SKM-1 treated with dmso at 0.1 percent for 144 hours (cell line): ENCODE results near the gene HNRNPA3.
"Not testable (repeated sequence)": the region's sequence is repeated elsewhere in the genome, so short reads cannot be mapped to it uniquely, and the experiment has no call there.

Source experiments
- DNase-seq: peaks from one replicate; lab custom pipeline; 2025; ENCODE audit not compliant: unreplicated experiment; lab: John Stamatoyannopoulos, UW

Gene HNRNPA3

DNA sequence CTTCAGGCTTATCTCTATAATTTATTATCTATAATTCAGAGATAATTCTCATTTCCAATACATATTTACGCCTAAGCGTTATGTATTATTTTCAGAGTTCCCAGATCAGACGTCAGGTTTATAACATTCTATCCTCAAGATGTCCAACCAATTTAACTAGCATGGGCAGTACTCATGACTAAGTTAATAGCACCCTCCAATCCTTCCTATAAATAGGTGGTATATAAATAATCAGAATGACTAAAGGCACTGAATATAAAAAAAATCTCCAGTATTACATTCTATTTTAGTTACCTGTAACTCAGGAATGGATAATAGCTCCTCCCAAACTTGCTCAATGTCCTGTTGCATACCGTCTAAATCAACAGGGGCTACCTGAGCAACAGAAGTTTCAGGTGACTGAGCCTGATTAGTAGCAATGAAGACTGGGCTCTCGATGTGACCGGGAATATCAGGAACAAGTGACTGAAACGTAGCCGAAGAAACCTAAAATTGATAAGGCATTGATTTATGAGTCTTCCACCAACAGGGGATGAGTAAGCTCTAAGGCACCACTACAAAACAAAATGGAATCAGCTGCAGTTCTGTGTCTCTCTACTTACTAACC, 19.6 kb downstream of the HNRNPA3 start:
- DNase-seq: no peak

DNA sequence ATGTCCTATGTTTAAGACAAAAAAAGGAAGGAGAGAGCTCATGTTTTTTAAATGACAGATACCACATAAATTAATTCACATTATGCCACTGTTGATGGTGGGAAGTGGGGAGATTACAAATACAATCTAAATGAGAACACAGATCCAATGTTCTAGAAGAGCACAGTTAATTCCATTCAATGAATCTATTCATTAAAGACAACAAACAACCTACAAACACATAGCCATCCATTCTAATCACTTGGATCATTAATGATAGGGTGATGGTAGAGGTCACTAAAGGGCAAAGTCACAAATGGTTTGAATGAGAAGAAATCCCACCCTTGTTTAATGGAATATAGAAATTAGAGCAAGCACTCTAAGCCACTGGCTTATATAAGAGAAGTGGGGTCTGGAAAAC, 21.7 kb downstream of the HNRNPA3 start:
- DNase-seq: no peak

DNA sequence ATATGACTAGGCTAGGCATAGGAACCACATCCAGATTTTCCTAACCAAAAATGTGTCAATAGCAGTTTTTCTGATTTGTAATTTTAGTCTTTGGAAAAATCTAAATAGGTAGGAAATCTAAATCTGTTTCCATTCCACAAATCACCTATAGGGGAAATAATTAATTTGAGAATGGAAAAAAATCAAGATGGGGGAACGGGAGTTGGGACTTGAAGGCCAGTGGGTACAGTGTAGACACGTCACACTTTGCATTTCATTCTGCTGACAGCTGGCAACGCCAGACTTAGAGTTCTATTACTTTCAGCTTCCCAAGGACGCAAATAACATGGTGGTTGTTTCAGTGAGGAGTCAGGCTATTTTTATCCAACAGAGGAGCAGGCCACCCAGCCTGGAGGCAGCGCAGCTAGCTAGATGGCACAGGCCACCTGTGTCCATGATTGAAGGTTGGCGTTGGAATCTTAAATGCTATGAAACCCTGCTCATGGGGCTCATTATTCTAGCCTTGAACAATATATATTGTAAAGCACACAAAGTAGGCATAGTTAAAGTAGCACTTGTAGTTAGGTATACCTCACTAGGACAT, 23.4 kb downstream of the HNRNPA3 start:
- no peak for DNase-seq

GRCh38 chr2:177237932-177238331, 25.3 kb downstream of the HNRNPA3 start:
- no peak for DNase-seq

DNA sequence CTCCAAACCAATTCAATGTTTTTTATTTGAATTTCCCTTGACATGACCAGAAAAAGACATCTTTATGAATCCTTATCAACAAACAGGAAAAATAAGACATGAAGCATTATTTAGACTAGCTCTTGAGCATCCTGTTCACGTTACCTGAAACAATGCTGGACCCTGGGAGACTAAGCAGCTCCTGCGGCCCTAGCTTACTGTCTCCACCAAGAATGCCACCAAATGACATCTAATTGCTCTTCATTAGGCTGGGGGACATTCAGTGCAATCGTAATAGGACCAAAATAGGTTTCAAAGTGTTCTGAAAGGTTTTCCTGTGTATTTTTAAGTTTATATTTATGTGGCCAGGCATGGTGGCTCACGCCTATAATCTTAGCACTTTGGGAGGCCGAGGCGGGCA, 26.5 kb downstream of the HNRNPA3 start:
- DNase-seq: no peak

DNA sequence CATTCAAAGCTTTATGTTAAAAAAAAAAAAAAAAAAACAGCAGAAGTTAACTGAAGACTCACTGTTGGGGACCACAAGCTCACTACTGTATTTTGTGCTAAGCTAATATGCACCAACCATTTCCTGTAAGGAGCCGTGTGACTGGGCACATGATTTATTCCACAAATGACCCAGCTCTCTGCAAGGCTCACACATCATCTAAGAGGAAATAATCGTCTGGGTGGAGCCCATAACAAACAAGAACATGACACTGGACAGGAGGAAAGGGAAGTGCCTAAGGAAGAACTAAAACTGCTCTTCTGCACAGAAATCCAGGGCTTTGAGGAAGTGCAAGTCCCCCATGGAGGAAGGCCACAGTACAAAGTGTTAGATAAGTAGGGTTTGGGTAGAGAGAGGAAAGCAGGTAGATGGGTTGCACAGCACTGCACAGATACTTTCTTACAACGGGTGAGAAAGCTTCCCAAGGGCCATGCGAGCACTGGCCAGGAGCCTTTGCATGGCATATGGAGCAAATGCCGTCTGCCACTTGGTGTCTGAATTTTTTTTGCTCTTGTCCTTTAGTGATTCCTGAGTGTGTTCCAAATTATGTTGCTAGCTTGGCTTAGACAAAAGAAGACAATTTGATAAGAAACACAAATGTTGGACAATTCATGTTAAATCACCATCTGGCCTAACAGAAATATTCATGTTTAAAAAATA, 27.5 kb downstream of the HNRNPA3 start:
- DNase-seq: peak; percentile 98

- DNase-seq: no peak
These were observed 29.1 kb downstream of the HNRNPA3 start for GRCh38 chr2:177241711-177242120.

DNA sequence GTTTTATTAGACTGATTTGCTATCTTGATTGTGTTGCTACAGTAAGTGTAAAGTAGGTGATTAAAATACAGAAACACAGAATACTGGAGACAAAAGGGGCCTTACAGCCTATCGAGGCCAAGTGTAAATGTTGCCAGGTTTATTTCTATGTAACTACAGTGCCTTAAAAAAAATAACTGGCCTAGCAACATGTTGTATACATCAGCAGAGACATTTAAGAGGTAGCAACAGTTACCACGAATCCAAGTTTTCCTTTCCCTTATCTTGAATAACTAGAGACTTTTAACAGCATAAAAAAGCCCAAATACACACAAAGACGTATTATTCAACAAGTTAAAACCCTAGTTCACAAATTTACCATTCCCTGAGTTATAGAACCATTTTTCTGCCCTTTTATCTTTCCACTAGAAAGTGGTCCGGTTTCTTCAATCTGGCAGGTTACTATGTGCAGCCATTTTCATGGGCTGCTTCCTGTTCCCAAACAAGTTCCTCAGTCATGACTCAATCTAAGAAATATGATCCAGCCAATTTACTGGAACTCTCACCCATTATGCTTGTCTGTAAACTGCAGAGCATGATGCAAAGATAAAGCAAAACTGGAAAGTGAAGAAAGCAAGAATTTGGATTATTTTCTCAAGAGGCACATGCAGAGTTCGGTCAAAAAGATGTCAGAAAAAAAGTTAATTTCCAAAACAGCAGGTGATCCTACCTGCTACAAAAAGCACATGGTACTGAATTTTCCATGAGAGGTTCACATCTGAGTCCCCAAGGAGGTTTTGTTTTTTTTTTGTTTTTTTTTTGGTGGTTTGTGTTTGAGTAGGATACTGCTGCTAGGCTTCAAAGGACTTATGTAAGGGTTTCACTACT, 29.8 kb downstream of the HNRNPA3 start:
- no peak for DNase-seq

GRCh38 chr2:177243073-177243472, 30.5 kb downstream of the HNRNPA3 start:
- no peak for DNase-seq

GRCh38 chr2:177243476-177243875, 30.9 kb downstream of the HNRNPA3 start:
- no peak for DNase-seq

GRCh38 chr2:177244244-177244771, 31.7 kb downstream of the HNRNPA3 start:
- no peak for DNase-seq

DNA sequence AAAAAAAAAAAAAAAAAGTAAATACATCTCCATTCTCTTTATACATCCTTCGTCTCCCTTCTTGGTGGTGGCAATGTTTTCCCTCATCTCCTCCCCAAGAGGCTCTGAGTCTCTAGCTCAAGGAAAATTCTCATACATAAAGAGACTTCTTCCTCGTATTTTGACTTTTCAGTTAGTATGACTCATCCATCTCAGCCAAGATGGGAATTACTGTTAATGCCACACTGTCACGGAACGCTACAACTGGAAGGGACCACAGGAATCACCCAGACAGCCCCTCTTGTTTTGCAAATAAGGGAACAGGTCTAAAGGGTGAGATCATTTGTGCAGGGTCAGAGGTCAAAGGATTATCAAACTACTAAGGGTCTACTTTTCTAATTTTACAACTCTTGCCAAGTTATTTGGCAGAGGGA, 32.4 kb downstream of the HNRNPA3 start:
- DNase-seq: no peak

DNA sequence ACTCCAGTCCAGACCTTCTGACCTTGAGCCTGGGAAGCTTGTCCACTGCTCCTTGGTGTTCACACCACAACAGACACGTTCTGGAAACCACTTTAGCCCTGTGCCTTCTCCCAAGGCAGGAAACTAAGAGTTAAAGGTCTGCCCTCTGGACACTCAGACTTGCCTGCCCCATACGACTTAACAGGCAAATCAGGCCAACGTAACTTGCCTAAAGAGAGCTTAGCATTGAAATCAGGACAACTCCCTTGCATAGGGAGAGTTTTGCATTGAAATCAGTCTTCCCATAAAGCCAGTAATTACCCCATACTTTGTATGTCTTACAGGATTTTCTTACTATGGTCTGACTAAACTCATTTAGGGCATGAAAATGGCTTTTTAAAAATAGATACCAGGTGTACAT, 33.4 kb downstream of the HNRNPA3 start:
- DNase-seq: no peak

DNA sequence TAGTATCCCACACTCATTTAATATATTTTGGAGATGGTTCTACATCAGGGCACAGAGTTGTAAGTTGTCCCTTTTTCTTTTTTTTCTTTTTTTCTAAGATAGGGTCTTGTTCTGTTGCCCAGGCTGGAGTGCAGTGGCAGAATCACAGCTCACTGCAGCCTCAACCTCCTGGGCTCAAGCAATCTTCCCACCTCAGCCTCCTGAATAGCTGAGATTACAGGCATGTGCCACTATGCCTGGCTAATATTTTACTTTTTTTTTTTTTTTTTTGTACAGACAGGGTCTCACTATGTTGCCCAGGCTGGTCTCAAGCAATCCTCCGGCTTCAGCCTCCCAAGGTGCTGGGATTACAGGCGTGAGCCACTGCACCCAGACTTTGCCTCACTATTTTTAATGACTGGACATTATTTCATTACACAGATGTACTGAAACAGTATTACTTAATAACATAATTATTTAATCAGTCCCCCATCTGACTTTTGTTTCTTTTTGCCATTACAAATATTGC, 34.0 kb downstream of the HNRNPA3 start:
- not testable (repeated sequence) for DNase-seq

GRCh38 chr2:177247693-177248262, 35.2 kb downstream of the HNRNPA3 start:
- no peak for DNase-seq

DNA sequence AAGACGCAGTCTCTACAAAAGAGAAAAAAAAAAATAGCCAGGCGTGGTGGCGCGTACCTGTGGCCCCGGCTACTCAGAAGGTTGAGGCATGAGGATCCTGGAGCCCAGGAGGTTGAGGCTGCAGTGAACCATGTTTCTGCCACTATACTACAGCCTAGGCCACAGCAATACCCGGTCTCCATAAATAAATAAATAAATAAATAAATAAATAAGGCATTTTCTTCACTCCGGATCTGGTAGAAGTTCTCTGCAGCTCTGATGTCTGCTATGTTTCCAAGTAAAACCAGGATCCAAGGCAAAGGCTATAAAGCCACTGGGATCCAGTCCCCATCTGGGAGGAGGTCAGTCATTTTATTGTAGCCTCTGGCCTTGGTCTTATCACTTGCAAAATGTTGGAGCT, 36.4 kb downstream of the HNRNPA3 start:
- no peak for DNase-seq

DNA sequence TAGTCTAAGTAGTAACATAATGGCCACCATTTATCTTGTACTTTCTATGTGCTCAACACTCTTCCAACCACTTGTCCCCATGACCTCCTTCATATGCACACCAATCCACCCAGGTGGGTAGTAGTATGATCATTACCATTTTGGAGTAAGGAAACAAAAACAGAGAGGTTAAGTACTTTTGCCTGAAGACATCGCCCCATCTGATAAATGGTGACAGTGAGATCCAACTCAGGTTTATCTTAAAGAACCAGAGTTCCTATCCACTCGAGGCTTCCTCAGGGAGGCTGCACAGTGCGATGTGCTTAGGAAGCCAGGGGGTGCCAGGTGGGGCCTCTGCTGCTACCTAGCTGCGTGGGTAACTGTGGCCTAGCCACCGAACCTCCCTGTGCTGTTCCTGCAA, 37.9 kb downstream of the HNRNPA3 start:
- no peak for DNase-seq

DNA sequence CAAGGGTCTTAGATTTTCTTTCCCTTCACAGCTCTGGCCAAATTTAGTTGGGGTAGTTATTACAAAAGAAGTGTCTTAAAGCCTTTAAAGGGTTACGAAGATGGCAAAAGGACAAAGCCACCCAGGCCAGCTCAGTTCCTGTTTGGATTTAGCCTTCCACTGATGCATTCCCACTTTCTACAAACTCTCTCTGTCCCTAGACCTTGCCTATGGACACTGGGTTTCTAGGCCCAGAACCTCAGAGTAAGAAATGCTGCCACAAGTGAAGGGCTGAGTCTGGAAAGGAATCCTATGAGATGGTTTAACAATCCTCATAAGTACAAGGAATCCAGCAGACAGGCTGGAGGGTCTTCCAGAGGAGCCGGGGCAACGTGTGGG, 38.6 kb downstream of the HNRNPA3 start:
- no peak for DNase-seq

- peak; percentile 18 for DNase-seq
These were observed 40.4 kb downstream of the HNRNPA3 start for GRCh38 chr2:177252808-177253531.

- DNase-seq: no peak
These were observed 41.1 kb downstream of the HNRNPA3 start for GRCh38 chr2:177253704-177254103.
